Stimulated activated naive CD8-positive, alpha-beta T cell treated with anti-CD3 and anti-CD28 coated beads, Interleukin-15, Interleukin-2, amounts not matched to agents 100 U/mL and 50 U/mL, for 24 hours (primary cell): ENCODE measurements around the gene ANKFY1.

Experiments
- ATAC-seq: fragments of 150-1000 bp; cut with Tn5 transposase; one replicate; pipeline ENCODE4 v1.10.0; 2021
- DNase-seq: peaks from one replicate; pipeline ENCODE4 v3.0.0; 2021

Gene ANKFY1

DNA sequence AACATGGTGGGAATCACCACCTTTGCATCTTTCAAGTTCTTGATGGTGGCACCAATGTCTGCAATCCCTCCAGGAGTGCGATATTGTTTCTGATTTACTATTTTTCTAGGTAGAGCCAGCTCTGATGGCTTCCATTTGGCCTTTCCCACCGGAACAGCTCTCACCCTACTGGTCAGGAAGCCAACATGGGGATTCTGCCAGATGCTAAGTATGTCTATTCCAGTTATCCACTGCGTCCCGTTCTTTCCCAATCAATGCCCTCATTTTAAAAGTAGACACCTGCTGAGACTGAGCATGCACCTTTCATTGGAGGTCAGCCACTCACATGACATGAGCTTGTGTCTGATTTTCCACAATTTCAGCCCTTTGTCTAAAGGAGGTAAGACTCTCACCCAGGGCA, 144.5 kb downstream of the ANKFY1 start:
- ATAC-seq: no peak
- no peak for DNase-seq

DNA sequence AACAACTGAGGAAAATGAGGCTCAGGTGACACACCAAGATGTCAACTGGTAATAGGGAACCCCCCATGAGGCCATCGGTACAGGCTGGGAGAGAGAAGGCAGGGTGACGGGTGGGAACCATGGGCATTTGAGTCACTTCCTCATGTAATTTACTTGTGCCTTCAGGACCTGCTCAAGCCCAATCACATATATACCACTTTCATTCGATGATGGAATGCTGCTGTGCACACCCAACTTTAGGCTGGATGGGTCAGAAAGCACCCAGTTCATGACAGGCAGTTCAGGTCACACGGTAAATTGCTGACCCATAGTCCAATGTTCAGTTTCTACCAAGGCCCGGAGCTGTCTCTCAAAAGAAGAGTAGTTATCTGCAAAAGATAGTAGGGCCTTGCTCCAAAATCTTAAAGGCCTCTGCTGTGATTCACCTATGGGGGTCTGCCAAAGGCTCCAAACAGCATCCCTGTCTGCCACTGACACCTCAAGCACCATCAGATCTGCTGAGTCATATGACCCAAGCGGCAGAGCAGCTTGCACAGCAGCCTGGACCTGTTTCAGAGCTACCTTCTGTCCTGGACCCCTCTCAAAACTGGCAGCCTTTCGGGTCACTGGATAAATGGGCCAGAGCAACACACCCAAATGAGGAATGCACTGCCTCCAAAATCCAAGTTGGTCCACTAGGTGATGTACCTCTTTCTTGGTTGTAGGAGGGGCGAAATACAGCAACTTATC, 145.6 kb downstream of the ANKFY1 start:
- no peak for ATAC-seq

DNA sequence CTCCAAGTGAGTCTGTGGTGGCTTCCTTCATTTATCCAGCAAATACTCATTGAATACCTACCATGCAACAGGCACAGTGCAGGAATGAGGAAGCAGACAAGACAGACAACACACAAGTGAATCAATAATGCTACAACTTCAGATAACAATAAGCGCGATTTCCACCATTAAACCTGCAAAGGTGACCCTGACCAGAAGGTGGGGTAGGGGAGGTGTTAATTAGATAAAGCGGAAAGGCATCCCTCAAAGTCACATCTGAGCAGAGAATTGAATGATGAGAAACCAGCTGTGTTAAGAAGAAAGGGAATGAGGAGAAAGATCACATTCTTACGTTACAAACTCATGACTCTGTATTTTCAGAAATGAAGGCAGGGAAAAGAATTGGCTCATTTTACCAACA, 147.3 kb downstream of the ANKFY1 start:
- DNase-seq (no peak), ATAC-seq (no peak)

More for the DNA sequence above, 145.6 kb downstream of the ANKFY1 start:
- DNase-seq: no peak
